Heart left ventricle (tissue), 13 donors: ENCODE results near the gene CARD10.

Source experiments
- CTCF ChIP-seq, 12 donors: fragments of 200-600 bp; sonication (generic) in 4 of 12; IDR thresholded peaks; one replicate each; pipeline versions ENCODE4 v1.5.0 to v1.8.0; 2018 to 2022; ENCODE audit warnings: antibody characterized with exemption in 12 of 12, mild to moderate bottlenecking in 5 of 12
- POLR2A ChIP-seq, 2 donors: fragments of 450-650 bp; IDR thresholded peaks; one replicate each; pipeline ENCODE4 v1.6.1; 2017; ENCODE audit warnings: antibody characterized with exemption in 2 of 2, mild to moderate bottlenecking in 2 of 2, moderate library complexity in 2 of 2
- donor health status: ischemic (EF 13 %, LVEDD 7.1; RV severe dilation, severe dysfunction).
- donor health status: DM: no; HTN: yes; CAD: no.
- donor health status: DM: no; HTN: no; CAD: no.
- donor health status: ischemic (EF 25% LVEDD 6.9; RV normal size, moderate dysfunction).
- donor health status: ischemic (EF 25% LVEDD 5.7; RV mildly dilated, moderate dysfunction).
- donor health status: ischemic (EF 35%, LVEDD 5.7; RV mildly dilated, moderate dysfunction).
- donor health status: nonischemic (EF 11% LVEDD 7.7; RV severe dilation, severe dysfunction).
- donor health status: DM: yes; HTN: yes; CAD: no.
- donor health status: PGD.
- donor health status: ischemic (EF 29% LVEDD 5.4; RV normal size, mild dysfunction).
- donor health status: nonischemic (EF 23%, LVEDD 6.1; RV moderate dilation, normal function).

GRCh38 chr22:37559521-37559900 lies 40.3 kb upstream of the CARD10 start:
- TF ChIP-seq CTCF (IDR thresholded peaks at IDR 0.05) (no peak), POLR2A (IDR thresholded peaks at IDR 0.05) (no peak)
